Testis (tissue), 3 donors: Measurements from ENCODE around the gene PRDM12. TPM values are rescaled to one million over a fixed set of nuclear protein-coding genes. Genes with fewer than 3 reads are reported as not detected.

Source experiments
- DNase-seq: peaks from one replicate; pipeline ENCODE4 v3.0.0-alpha.2; 2019
- H3K27ac ChIP-seq, 2 donors: fragments of 200-600 bp; sonication (generic); one replicate each; pipeline ENCODE4 v1.5.1; 2019
- H3K27me3 ChIP-seq: fragments of 200-600 bp; sonication (generic); one replicate; pipeline ENCODE4 v1.5.1; 2019
- H3K36me3 ChIP-seq: fragments of 200-600 bp; sonication (generic); one replicate; pipeline ENCODE4 v1.5.1; 2017; ENCODE audit warnings: low read depth; ENCODE audit errors: missing control alignments
- H3K4me1 ChIP-seq: fragments of 200-600 bp; sonication (generic); one replicate; pipeline ENCODE4 v1.5.1; 2019
- H3K4me3 ChIP-seq, 2 donors: fragments of 200-600 bp; sonication (generic); one replicate each; pipeline ENCODE4 v1.5.1; 2017 to 2019
- H3K9me3 ChIP-seq: fragments of 200-600 bp; sonication (generic); one replicate; pipeline ENCODE4 v1.5.1; 2017
- POLR2A ChIP-seq: fragments of 450-650 bp; IDR thresholded peaks from one replicate; pipeline ENCODE4 v1.6.1; 2017; ENCODE audit warnings: antibody characterized with exemption, mild to moderate bottlenecking, moderate library complexity
- WGBS, 2 donors: methylation state at CpG; one replicate each; pipeline ENCODE4 v1.1.5; 2018; 5-methylcytosine and 5-hydroxymethylcytosine counted together
- intact Hi-C: fragments of 100-400 bp; cut with DNase I; formaldehyde crosslinking; loops from one replicate; pipeline ENCODE4 v1.15.1; 2023; ENCODE audit warnings: low total_unique reads
- polyA plus RNA-seq: library from polyadenylated mRNA; stranded (reverse); fragments of 350-450 nt; fragmentation: Illumina TruSeq; extraction: RNeasy Lipid Tissue Mini Kit (QIAGEN cat#74804); gene quantifications from one replicate; pipeline ENCODE4 v1.2.3, GENCODE V29; 2014; ENCODE audit warnings: low read depth, low replicate concordance; ENCODE audit not compliant: insufficient read depth
- total RNA-seq, 2 donors: library from RNA; depleted of rRNA; stranded (reverse); fragments of >200 nt; gene quantifications; one replicate each; pipeline ENCODE4 v1.2.3, GENCODE V29; 2016
- TF ChIP-seq, protein P1 (sequence below), 3 experiments: fragments of 450-650 bp in 2 of 3; fragments of 200-600 bp in 1 of 3; sonication (generic) in 1 of 3; IDR thresholded peaks; one replicate each; pipeline ENCODE4 v1.5.1; 2016 to 2019; ENCODE audit warnings: antibody characterized with exemption in 3 of 3, mild to moderate bottlenecking in 2 of 3, moderate library complexity in 1 of 3

Gene PRDM12
- total and polyA plus RNA-seq, 3 donors from 2014 or later = 0.32 to 0.71 (median 0.68) TPM

DNA sequence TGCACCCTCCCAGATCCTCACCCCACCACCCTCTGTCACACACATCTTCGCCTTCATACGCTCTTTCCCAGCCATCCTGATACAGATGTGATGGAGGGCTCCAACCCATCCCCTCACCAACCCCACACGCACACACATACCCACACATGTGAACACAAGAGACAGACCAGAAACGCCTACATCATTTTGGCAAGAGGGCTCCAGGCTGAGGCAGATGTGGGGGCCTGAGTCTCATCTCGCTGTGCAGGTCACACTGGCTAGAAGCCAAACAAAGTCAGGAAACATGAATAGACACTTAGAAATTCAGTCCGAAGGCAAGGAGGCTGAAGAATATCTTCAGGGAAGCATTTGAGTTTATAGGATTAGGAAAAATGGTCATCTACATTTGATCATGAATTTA is 6.2 kb downstream of the PRDM12 start:
- intact Hi-C loops = no loop called here
- Histone ChIP-seq H3K4me1 (peaks cover 3% of the 10 kb centered on the region), H3K27me3 (peaks cover 3% of the 10 kb centered on the region), H3K4me3 (no peak overlapping the region), H3K9me3 (no peaks in the 10 kb centered on the region), H3K36me3 (no peaks in the 10 kb centered on the region), H3K27ac (no peak overlapping the region)
- no peak for DNase-seq
- WGBS, 2 donors = 87 to 94% methylated on average over 6 of the region's 6 CpGs
- TF ChIP-seq, protein P1, sequence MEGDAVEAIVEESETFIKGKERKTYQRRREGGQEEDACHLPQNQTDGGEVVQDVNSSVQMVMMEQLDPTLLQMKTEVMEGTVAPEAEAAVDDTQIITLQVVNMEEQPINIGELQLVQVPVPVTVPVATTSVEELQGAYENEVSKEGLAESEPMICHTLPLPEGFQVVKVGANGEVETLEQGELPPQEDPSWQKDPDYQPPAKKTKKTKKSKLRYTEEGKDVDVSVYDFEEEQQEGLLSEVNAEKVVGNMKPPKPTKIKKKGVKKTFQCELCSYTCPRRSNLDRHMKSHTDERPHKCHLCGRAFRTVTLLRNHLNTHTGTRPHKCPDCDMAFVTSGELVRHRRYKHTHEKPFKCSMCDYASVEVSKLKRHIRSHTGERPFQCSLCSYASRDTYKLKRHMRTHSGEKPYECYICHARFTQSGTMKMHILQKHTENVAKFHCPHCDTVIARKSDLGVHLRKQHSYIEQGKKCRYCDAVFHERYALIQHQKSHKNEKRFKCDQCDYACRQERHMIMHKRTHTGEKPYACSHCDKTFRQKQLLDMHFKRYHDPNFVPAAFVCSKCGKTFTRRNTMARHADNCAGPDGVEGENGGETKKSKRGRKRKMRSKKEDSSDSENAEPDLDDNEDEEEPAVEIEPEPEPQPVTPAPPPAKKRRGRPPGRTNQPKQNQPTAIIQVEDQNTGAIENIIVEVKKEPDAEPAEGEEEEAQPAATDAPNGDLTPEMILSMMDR (IDR thresholded peaks at IDR 0.05) = no peak
- no peak for TF ChIP-seq POLR2A

GRCh38 chr9:130672466-130672865 is 8.1 kb downstream of the PRDM12 start:
- Histone ChIP-seq H3K4me1 (no peaks in the 10 kb centered on the region), H3K27ac (no peak overlapping the region), H3K36me3 (no peaks in the 10 kb centered on the region), H3K27me3 (no peaks in the 10 kb centered on the region), H3K4me3 (no peak overlapping the region), H3K9me3 (no peaks in the 10 kb centered on the region)
- 90 to 92% methylated on average over 8 of the region's 8 CpGs for WGBS, 2 donors
- intact Hi-C loops = no loop called here
- DNase-seq = no peak
- TF ChIP-seq POLR2A = no peak
- TF ChIP-seq, protein P1 (IDR thresholded peaks at IDR 0.05) = no peak

GRCh38 chr9:130672933-130673615 is 8.7 kb downstream of the PRDM12 start:
- H3K4me3 ChIP-seq = no peak overlapping the region
- no peaks in the 10 kb centered on the region for H3K27me3 ChIP-seq
- TF ChIP-seq, protein P1 (IDR thresholded peaks at IDR 0.05) = no peak
- TF ChIP-seq POLR2A = no peak
- no peak for DNase-seq
- H3K36me3 ChIP-seq = no peaks in the 10 kb centered on the region
- no peak overlapping the region for H3K27ac ChIP-seq
- no peaks in the 10 kb centered on the region for H3K4me1 ChIP-seq
- no peaks in the 10 kb centered on the region for H3K9me3 ChIP-seq
- WGBS, 2 donors = 85 to 90% methylated on average over 4 to 12 of the region's 12 CpGs
- intact Hi-C loops = no loop called here

GRCh38 chr9:130675396-130675795 is 11.0 kb downstream of the PRDM12 start:
- Histone ChIP-seq H3K27ac (no peak overlapping the region), H3K4me3 (no peak overlapping the region), H3K9me3 (no peaks in the 10 kb centered on the region), H3K27me3 (no peaks in the 10 kb centered on the region), H3K4me1 (no peaks in the 10 kb centered on the region), H3K36me3 (no peaks in the 10 kb centered on the region)
- no peak for DNase-seq
- 98% methylated on average over 7 to 13 of the region's 13 CpGs for WGBS, 2 donors
- no peak for TF ChIP-seq POLR2A
- TF ChIP-seq, protein P1 (IDR thresholded peaks at IDR 0.05) = no peak
- intact Hi-C loops = no loop called here

GRCh38 chr9:130677252-130677651 is 12.9 kb downstream of the PRDM12 start:
- intact Hi-C loops = no loop called here
- WGBS, 2 donors = 66 to 86% methylated on average over 3 to 7 of the region's 7 CpGs

More at GRCh38 chr9:130677252-130677651, 12.9 kb downstream of the PRDM12 start:
- no peak for DNase-seq
- no peak overlapping the region for H3K27ac ChIP-seq
- TF ChIP-seq, protein P1 (IDR thresholded peaks at IDR 0.05) = no peak
- TF ChIP-seq POLR2A = no peak
- no peaks in the 10 kb centered on the region for H3K9me3 ChIP-seq
- no peaks in the 10 kb centered on the region for H3K27me3 ChIP-seq
- peaks cover 6% of the 10 kb centered on the region for H3K4me1 ChIP-seq
- no peaks in the 10 kb centered on the region for H3K36me3 ChIP-seq
- H3K4me3 ChIP-seq = no peak overlapping the region
